Nephron progenitor cell (in vitro differentiated cells): Measurements from ENCODE around the gene DCBLD1.
A peak's percentile ranks its signal among the peaks of the same experiment; 100 is the strongest.

Source experiments
- DNase-seq: peaks from one replicate; pipeline ENCODE4 v3.0.0; 2021
- H3K27ac Mint-ChIP-seq: 2 replicates; pipeline ENCODE4 v1.8.0; 2021; ENCODE audit warnings: mild to moderate bottlenecking, moderate library complexity, mixed read lengths
- H3K27me3 Mint-ChIP-seq: 2 replicates; pipeline ENCODE4 v1.8.0; 2021; ENCODE audit warnings: mild to moderate bottlenecking, low read depth, mixed read lengths; ENCODE audit not compliant: poor library complexity
- H3K36me3 Mint-ChIP-seq: 2 replicates; pipeline ENCODE4 v1.8.0; 2021; ENCODE audit warnings: low read depth, mixed read lengths
- H3K4me1 Mint-ChIP-seq: 2 replicates; pipeline ENCODE4 v1.8.0; 2021; ENCODE audit warnings: mixed read lengths
- H3K4me3 Mint-ChIP-seq: 2 replicates; pipeline ENCODE4 v1.8.0; 2021; ENCODE audit warnings: mild to moderate bottlenecking, moderate library complexity, mixed read lengths
- H3K9me3 Mint-ChIP-seq: 2 replicates; pipeline ENCODE4 v1.8.0; 2021; ENCODE audit warnings: mild to moderate bottlenecking, moderate library complexity, mixed read lengths
- TF ChIP-seq, protein P1 (sequence below): fragments of 200-600 bp; sonication (generic); IDR thresholded peaks from 2 replicates; pipeline ENCODE4 v1.5.0; 2021; ENCODE audit warnings: antibody characterized with exemption

The DCBLD1 gene

DNA sequence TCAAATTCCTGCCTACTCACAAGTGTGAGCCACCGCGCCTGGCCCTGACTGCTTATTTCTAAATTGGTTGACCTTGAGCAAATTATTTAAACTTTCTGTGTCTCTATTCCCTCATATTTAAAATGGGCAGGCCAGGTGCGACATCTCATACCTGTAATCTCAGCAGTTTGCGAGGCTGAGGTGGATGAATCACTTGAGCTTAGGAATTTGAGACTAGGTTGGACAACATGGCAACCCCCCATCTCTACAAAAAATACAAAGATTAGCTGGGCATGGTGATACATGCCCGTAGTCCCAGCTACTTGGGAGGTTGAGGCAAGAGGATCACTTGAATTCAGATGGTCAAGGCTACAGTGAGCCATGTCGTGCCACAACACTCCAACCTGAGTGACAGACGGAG lies 26.5 kb downstream of the DCBLD1 start:
- Mint-ChIP-seq H3K4me1 (peaks cover 26% of the 10 kb centered on the region), H3K9me3 (no peaks in the 10 kb centered on the region), H3K27ac (no peak overlapping the region)

DNA sequence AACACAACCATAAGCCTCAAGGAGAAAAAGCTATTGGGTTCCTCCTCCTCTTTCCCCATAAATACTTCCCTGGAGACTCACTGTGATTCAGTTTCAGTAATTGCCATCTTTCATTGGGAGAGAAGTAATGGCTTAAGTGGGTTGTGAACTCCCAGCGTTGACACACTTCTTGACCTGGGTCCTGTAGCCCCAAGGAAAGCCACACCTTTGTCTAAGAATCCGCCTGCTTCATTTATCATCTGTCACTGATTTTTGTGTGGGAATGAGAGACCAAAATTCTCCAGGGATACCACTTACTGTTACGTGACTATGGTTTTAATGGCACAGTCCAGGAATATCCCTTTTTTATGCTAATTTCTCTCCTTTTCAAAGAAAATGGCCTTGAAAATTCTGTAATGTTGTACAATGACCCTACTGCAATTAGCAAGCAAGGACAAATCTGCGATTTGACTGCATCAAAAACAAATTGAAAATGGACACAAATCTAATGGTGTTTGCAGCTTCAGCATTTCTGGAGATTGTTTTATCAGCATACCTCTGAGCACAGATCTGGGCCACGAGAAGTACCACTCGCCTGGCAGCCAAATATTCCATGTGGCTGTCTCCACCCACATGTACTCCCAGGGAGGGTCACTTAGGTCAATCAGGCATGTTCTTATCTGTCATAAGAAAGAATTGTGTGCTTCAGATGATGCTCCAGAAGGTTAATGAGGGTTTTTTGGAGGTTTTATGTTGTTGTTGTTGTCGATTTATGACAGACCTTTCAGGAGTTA lies 29.8 kb downstream of the DCBLD1 start:
- H3K27ac Mint-ChIP-seq, result no peak overlapping the region
- H3K9me3 Mint-ChIP-seq, result no peaks in the 10 kb centered on the region
- no peaks in the 10 kb centered on the region for H3K27me3 Mint-ChIP-seq
- peaks cover 4% of the 10 kb centered on the region for H3K36me3 Mint-ChIP-seq
- TF ChIP-seq, protein P1, sequence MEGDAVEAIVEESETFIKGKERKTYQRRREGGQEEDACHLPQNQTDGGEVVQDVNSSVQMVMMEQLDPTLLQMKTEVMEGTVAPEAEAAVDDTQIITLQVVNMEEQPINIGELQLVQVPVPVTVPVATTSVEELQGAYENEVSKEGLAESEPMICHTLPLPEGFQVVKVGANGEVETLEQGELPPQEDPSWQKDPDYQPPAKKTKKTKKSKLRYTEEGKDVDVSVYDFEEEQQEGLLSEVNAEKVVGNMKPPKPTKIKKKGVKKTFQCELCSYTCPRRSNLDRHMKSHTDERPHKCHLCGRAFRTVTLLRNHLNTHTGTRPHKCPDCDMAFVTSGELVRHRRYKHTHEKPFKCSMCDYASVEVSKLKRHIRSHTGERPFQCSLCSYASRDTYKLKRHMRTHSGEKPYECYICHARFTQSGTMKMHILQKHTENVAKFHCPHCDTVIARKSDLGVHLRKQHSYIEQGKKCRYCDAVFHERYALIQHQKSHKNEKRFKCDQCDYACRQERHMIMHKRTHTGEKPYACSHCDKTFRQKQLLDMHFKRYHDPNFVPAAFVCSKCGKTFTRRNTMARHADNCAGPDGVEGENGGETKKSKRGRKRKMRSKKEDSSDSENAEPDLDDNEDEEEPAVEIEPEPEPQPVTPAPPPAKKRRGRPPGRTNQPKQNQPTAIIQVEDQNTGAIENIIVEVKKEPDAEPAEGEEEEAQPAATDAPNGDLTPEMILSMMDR, result no peak
- peaks cover 26% of the 10 kb centered on the region for H3K4me1 Mint-ChIP-seq
- DNase-seq, result no peak
- no peak overlapping the region for H3K4me3 Mint-ChIP-seq

More for the DNA sequence above, 26.5 kb downstream of the DCBLD1 start:
- Mint-ChIP-seq H3K4me3 (no peak overlapping the region), H3K27me3 (no peaks in the 10 kb centered on the region), H3K36me3 (no peaks in the 10 kb centered on the region)
- TF ChIP-seq, protein P1, result no peak
- no peak for DNase-seq

DNA sequence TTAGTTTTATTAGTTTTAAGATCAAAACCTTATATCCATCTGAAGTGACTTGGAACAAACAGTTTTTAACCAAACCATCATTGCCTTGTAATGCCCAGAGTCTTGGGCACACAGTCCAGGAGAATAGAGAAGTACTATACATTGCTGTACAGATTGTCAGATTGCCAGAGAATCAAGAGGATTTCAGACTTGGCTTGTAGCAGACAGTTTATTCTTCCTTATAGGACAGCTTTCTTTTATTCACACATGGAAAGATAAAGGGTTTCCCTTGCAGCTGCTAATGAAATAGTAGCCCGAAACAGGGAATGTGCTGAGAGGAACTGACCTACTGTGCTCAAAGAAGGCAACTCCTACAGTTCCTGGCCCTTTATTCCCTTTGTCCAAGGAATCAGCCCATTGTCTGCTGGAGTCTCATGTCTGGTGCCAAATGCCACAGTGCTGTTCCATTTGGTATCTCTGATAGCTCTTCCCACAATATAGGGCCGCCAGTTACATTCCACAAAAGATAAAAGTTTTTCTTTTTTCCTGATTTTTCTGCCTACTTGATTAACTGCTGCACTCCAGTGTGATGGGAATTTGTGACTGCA lies 30.6 kb downstream of the DCBLD1 start:
- Mint-ChIP-seq H3K27me3 (no peaks in the 10 kb centered on the region), H3K4me3 (no peak overlapping the region), H3K4me1 (peaks cover 26% of the 10 kb centered on the region), H3K9me3 (no peaks in the 10 kb centered on the region), H3K36me3 (peaks cover 8% of the 10 kb centered on the region), H3K27ac (no peak overlapping the region)
- TF ChIP-seq, protein P1, result no peak
- DNase-seq, result no peak

DNA sequence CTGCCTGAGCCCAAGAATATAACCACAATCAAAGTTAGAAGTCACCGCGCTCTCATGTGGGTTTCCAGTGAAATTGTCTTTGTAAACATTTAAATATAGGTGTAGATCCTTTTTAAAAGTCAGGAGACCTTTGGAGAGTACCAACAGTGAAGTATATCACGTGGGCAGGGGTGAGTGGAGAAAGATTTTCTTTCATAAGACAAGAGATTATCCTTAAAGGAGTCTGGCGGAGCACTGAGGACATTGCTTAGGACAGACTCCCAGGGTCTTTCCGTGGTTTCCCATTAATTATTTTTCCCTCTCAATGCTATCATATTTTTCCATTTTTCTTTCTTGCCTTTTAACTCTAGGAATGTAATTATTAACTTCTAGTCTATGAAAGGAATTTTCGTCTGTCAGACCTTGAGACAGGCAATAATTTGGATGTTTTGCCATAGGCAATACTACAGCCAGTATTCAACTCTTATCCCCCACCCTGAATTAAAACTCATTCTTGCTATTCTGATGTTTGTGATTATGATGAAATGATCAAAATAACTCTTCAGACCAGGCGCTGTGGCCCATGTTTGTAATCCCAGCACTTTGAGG lies 31.4 kb downstream of the DCBLD1 start:
- DNase-seq, result no peak
- Mint-ChIP-seq H3K27me3 (no peaks in the 10 kb centered on the region), H3K36me3 (peaks cover 8% of the 10 kb centered on the region), H3K4me3 (no peak overlapping the region), H3K4me1 (peaks cover 26% of the 10 kb centered on the region), H3K9me3 (no peaks in the 10 kb centered on the region), H3K27ac (peak overlapping the region; percentile 44)
- TF ChIP-seq, protein P1, result no peak

DNA sequence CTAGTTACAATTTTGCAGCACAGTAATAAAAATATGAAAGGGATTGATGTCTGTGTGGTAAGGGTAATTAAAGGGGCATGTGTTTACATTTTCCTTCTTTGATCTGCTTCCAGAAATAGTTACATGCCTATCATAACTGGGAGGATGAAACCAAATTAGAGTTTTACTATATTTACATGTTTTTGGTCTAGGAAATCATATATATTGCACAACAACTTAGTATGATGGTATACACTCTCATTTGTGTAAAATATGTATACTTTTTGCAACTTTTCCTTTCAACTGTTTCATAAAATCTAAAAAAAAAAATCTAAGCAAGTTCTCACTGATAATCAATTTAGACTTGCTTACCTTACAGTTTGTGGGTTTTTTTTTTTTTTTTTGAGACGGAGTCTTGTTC lies 32.2 kb downstream of the DCBLD1 start:
- DNase-seq, result no peak
- H3K4me3 Mint-ChIP-seq, result no peak overlapping the region
- TF ChIP-seq, protein P1, result no peak
- peaks cover 8% of the 10 kb centered on the region for H3K36me3 Mint-ChIP-seq
- H3K9me3 Mint-ChIP-seq, result no peaks in the 10 kb centered on the region
- H3K4me1 Mint-ChIP-seq, result peaks cover 26% of the 10 kb centered on the region
- no peak overlapping the region for H3K27ac Mint-ChIP-seq
- H3K27me3 Mint-ChIP-seq, result no peaks in the 10 kb centered on the region
